Endothelial cell of umbilical vein (primary cell): ENCODE data around the gene ZNF778. TPM values are rescaled to one million over a fixed set of nuclear protein-coding genes. Genes with fewer than 3 reads are reported as not detected.

Source experiments
- BruUV-seq: library from RNA; stranded (reverse); fragments of 400-500 nt; replicated peaks from 2 replicates; lab custom pipeline; 2021; lab: Mats Ljungman, UMichigan
- CTCF ChIA-PET: fragments of 300-600, 350-600 bp; sonication (Branson Sonifier 250); formaldehyde crosslinking; loops from one replicate; lab custom pipeline; 2021; ENCODE audit warnings: antibody characterized with exemption, inconsistent platforms; lab: Charles Lee
- POLR2A ChIA-PET: fragments of 300-600, 350-600 bp; sonication (Branson Sonifier 250); formaldehyde crosslinking; loops from one replicate; lab custom pipeline; 2021; ENCODE audit warnings: antibody characterized with exemption, inconsistent platforms; lab: Charles Lee
- DNase-seq: peaks from one replicate; pipeline ENCODE4 v3.0.0-alpha.2; 2011; ENCODE audit warnings: low read depth, low spot score
- FAIRE-seq: peaks from 2 replicates; lab custom pipeline; 2011; peaks lifted over from hg19 to GRCh38; lab: Jason Lieb, UNC
- H2AFZ ChIP-seq: 2 replicates; pipeline ENCODE4 v1.6.0; 2012; ENCODE audit warnings: low read depth, low read length, control low read depth, inconsistent platforms
- H3K27ac ChIP-seq: 2 replicates; pipeline ENCODE4 v1.5.1; 2011; ENCODE audit warnings: low read depth, mild to moderate bottlenecking, control low read depth, low read length, moderate library complexity; ENCODE audit not compliant: insufficient read depth
- H3K27me3 ChIP-seq, 2 experiments: 2 replicates each; pipeline versions ENCODE4 v1.6.0 to v1.6.1; 2011; ENCODE audit warnings: low read length in 2 of 2, mixed read lengths in 1 of 2; ENCODE audit not compliant: control insufficient read depth in 2 of 2, insufficient read depth in 2 of 2
- H3K36me3 ChIP-seq, 2 experiments: 2 replicates in 1 of 2; 3 replicates in 1 of 2; pipeline ENCODE4 v1.5.1; 2011; ENCODE audit warnings: low read length in 2 of 2, mild to moderate bottlenecking in 1 of 2, moderate library complexity in 1 of 2; ENCODE audit not compliant: control insufficient read depth in 2 of 2, insufficient read depth in 2 of 2; ENCODE audit errors: extremely low read depth in 1 of 2
- H3K4me1 ChIP-seq: 3 replicates; pipeline ENCODE4 v1.5.1; 2011; ENCODE audit warnings: mild to moderate bottlenecking, low read length; ENCODE audit not compliant: control insufficient read depth, insufficient read depth; ENCODE audit errors: extremely low read depth
- H3K4me2 ChIP-seq: 2 replicates; pipeline ENCODE4 v1.6.1; 2011; ENCODE audit warnings: low read length, control low read depth, mixed read lengths; ENCODE audit not compliant: insufficient read depth
- H3K4me3 ChIP-seq, 3 experiments: fragments of 200-600 bp in 1 of 3; sonication (generic), shearing (Covaris generic) in 1 of 3; replicated peaks in 1 of 3; 2 replicates each; pipeline ENCODE4 v1.5.1; 2011 to 2016; ENCODE audit warnings: control low read depth in 3 of 3, low read length in 3 of 3, mild to moderate bottlenecking in 2 of 3, inconsistent platforms in 1 of 3, low read depth in 1 of 3, moderate library complexity in 1 of 3; ENCODE audit not compliant: insufficient read depth in 1 of 3
- H3K79me2 ChIP-seq: 2 replicates; pipeline ENCODE4 v1.6.0; 2012; ENCODE audit warnings: low read length, inconsistent platforms; ENCODE audit not compliant: control insufficient read depth, insufficient read depth
- H3K9ac ChIP-seq: replicated peaks from 2 replicates; pipeline ENCODE3; 2011; ENCODE audit warnings: low read length, control low read depth; ENCODE audit not compliant: insufficient read depth; ENCODE audit errors: extremely low read depth
- H3K9me1 ChIP-seq: replicated peaks from 3 replicates; pipeline ENCODE4 v1.6.0; 2011; ENCODE audit warnings: mild to moderate bottlenecking, low read length; ENCODE audit not compliant: control insufficient read depth, insufficient read depth; ENCODE audit errors: extremely low read depth
- H3K9me3 ChIP-seq: replicated peaks from 2 replicates; pipeline ENCODE4 v1.5.1; 2012; ENCODE audit warnings: low read length, inconsistent platforms; ENCODE audit not compliant: control insufficient read depth, insufficient read depth
- H4K20me1 ChIP-seq: replicated peaks from 2 replicates; pipeline ENCODE3; 2011; ENCODE audit warnings: mild to moderate bottlenecking, low read length; ENCODE audit not compliant: control insufficient read depth, insufficient read depth; ENCODE audit errors: extremely low read depth
- EZH2 ChIP-seq: IDR thresholded peaks from 2 replicates; pipeline ENCODE4 v1.6.1; 2012; ENCODE audit warnings: borderline replicate concordance, low read depth, mild to moderate bottlenecking, moderate library complexity, low read length, inconsistent platforms; ENCODE audit not compliant: severe bottlenecking
- FOS ChIP-seq: IDR thresholded peaks from 2 replicates; pipeline ENCODE4 v1.6.1; 2011; ENCODE audit warnings: mild to moderate bottlenecking, low read length, moderate library complexity, borderline replicate concordance; ENCODE audit not compliant: insufficient read depth
- GATA2 ChIP-seq: IDR thresholded peaks from 2 replicates; pipeline ENCODE4 v1.7.0; 2011; ENCODE audit warnings: low read depth, mild to moderate bottlenecking, moderate library complexity, mixed read lengths, low read length; ENCODE audit not compliant: insufficient read length, insufficient read depth
- JUN ChIP-seq: IDR thresholded peaks from 2 replicates; pipeline ENCODE4 v1.6.1; 2011; ENCODE audit warnings: borderline replicate concordance, low read depth; ENCODE audit not compliant: insufficient read length, insufficient read depth
- MAX ChIP-seq: IDR thresholded peaks from 2 replicates; pipeline ENCODE4 v1.6.1; 2011; ENCODE audit not compliant: insufficient read depth, insufficient read length
- MYC ChIP-seq: IDR thresholded peaks from one replicate; pipeline ENCODE4 v1.6.1; 2011; ENCODE audit warnings: mild to moderate bottlenecking, low read depth, low read length
- POLR2A ChIP-seq: IDR thresholded peaks from 2 replicates; pipeline ENCODE4 v1.6.1; 2012; ENCODE audit warnings: low read depth, mild to moderate bottlenecking, control low read depth, low read length
- POLR2AphosphoS5 ChIP-seq: IDR thresholded peaks from 2 replicates; pipeline ENCODE4 v1.6.1; 2012; ENCODE audit warnings: low read depth, mild to moderate bottlenecking, control low read depth, low read length, moderate library complexity; ENCODE audit not compliant: insufficient read depth
- dilution Hi-C: fragments of 300-500 bp; cut with MboI; formaldehyde crosslinking; loops from one replicate; pipeline ENCODE4 v1.15.0; 2019; ENCODE audit warnings: low sequenced_read_pairs; ENCODE audit not compliant: extremely low pct_ligation_motif_present
- intact Hi-C: fragments of 100-400 bp; cut with micrococcal nuclease; formaldehyde crosslinking; loops from one replicate; pipeline ENCODE4 v1.10.0; 2022
- polyA plus RNA-seq, 4 experiments: library from polyadenylated mRNA; depleted of rRNA in 3 of 4; stranded (reverse) in 3 of 4; unstranded in 1 of 4; fragments of >200 nt; gene quantifications; 2 replicates each; pipeline versions ENCODE4 v1.2.1 to v1.2.3, GENCODE V29; 2011 to 2012; ENCODE audit warnings: missing spikeins in 1 of 4
- total RNA-seq: library from RNA; stranded (reverse); gene quantifications from 2 replicates; pipeline ENCODE4 v1.2.3, GENCODE V29; 2021
- TF ChIP-seq, protein P1 (sequence below), 2 donors: IDR thresholded peaks; 1 replicate in 1 of 2; 2 replicates in 1 of 2; pipeline ENCODE4 v1.5.1; 2011; ENCODE audit warnings: low read length in 2 of 2, mild to moderate bottlenecking in 2 of 2, moderate library complexity in 2 of 2, control low read depth in 1 of 2, inconsistent platforms in 1 of 2, low read depth in 1 of 2; ENCODE audit not compliant: insufficient read depth in 1 of 2; ENCODE audit errors: extremely low read depth in 1 of 2

The ZNF778 gene
- total and polyA plus RNA-seq, 2 donors (not counting 3 experiments of a cell fraction or from before 2014, with no cell fraction given): 3.8 to 10.9 TPM

DNA sequence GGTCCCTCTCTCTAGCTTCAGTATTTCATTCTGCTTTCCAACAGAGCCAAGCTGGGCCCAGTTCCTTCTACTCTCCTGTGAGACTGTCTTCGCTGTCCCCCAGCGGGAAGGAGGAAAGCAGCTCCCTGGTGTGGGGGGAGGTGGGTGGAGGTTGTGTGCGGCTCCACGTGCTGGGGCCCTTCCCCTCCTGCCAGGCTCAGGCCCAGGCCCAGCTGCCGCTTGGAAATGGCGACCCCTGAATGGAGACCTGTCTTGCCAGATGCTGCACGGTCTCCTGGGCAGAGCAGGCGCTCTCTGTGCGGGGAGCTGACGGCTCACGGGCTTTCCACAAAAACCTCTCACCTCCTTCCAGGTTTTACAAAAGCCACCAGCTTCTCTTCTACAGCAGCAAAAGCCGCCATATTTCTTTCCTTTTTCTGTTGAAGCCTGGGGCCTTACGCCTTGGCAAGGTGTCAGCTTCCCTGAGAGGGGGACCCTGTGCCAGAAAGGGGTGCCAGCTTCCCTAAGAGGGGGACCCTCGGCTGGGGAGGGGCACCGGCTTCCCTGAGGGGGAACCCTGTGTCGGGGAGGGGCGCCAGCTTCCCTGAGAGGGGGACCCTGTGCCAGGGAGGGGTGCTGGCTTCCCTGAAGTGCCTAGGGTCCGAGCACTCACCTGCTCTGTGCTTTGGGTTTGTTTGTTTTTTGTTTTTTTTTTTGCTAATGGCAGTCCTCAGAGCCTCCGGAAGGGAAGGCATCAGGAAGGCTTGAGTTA lies 47.5 kb downstream of the ZNF778 start:
- no peak overlapping the region for H3K4me3 ChIP-seq
- BruUV-seq: no TSS peak
- intact Hi-C loops (no loop called here), dilution Hi-C loops (no loop called here)
- no peak for TF ChIP-seq GATA2
- TF ChIP-seq JUN: no peak
- no peak for TF ChIP-seq MAX
- no peak for TF ChIP-seq FOS
- no peak for TF ChIP-seq EZH2
- TF ChIP-seq, protein P1, sequence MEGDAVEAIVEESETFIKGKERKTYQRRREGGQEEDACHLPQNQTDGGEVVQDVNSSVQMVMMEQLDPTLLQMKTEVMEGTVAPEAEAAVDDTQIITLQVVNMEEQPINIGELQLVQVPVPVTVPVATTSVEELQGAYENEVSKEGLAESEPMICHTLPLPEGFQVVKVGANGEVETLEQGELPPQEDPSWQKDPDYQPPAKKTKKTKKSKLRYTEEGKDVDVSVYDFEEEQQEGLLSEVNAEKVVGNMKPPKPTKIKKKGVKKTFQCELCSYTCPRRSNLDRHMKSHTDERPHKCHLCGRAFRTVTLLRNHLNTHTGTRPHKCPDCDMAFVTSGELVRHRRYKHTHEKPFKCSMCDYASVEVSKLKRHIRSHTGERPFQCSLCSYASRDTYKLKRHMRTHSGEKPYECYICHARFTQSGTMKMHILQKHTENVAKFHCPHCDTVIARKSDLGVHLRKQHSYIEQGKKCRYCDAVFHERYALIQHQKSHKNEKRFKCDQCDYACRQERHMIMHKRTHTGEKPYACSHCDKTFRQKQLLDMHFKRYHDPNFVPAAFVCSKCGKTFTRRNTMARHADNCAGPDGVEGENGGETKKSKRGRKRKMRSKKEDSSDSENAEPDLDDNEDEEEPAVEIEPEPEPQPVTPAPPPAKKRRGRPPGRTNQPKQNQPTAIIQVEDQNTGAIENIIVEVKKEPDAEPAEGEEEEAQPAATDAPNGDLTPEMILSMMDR (IDR thresholded peaks at IDR 0.05; ENCODE audit: extremely low read depth in 1 of 2, insufficient read depth in 1 of 2, low read depth in 1 of 2, low read length in 2 of 2): no peak
- TF ChIP-seq POLR2A: no peak
- TF ChIP-seq MYC: no peak
- no peak for TF ChIP-seq POLR2AphosphoS5
- no peaks in the 10 kb centered on the region for H3K9me1 ChIP-seq
- no peaks in the 10 kb centered on the region for H3K9me3 ChIP-seq
- H3K27ac ChIP-seq: no peak overlapping the region
- no peaks in the 10 kb centered on the region for H3K27me3 ChIP-seq
- ChIA-PET POLR2A (interaction anchor here (0.6 kb wide), 1 partner anchor 56 kb away, joined by 8 read pairs; no protein-coding TSS in a partner anchor), CTCF (interaction anchor here (1.0 to 1.7 kb wide), 2 partner anchors 18 to 31 kb away, joined by 3 to 5 read pairs; no protein-coding TSS in a partner anchor)
- H3K36me3 ChIP-seq: peaks cover 5 to 26% of the 10 kb centered on the region in 2 experiments
- no peak overlapping the region for H2AFZ ChIP-seq
- FAIRE-seq (no peak), DNase-seq (no peak)
- no peaks in the 10 kb centered on the region for H4K20me1 ChIP-seq
- H3K79me2 ChIP-seq: no peaks in the 10 kb centered on the region
- H3K9ac ChIP-seq: no peak overlapping the region
- no peak overlapping the region for H3K4me2 ChIP-seq
- no peaks in the 10 kb centered on the region for H3K4me1 ChIP-seq
